Measurements from ENCODE around the gene MAPKBP1. TPM values are rescaled to one million over a fixed set of nuclear protein-coding genes. Genes with fewer than 3 reads are reported as not detected.
A peak's percentile ranks its signal among the peaks of the same experiment; 100 is the strongest.

Gene MAPKBP1
- total and polyA plus RNA-seq, 2 of the 13 experiments (the other 11 are each of a cell fraction or from before 2014, with no cell fraction given): 3.0 to 7.3 TPM

DNA sequence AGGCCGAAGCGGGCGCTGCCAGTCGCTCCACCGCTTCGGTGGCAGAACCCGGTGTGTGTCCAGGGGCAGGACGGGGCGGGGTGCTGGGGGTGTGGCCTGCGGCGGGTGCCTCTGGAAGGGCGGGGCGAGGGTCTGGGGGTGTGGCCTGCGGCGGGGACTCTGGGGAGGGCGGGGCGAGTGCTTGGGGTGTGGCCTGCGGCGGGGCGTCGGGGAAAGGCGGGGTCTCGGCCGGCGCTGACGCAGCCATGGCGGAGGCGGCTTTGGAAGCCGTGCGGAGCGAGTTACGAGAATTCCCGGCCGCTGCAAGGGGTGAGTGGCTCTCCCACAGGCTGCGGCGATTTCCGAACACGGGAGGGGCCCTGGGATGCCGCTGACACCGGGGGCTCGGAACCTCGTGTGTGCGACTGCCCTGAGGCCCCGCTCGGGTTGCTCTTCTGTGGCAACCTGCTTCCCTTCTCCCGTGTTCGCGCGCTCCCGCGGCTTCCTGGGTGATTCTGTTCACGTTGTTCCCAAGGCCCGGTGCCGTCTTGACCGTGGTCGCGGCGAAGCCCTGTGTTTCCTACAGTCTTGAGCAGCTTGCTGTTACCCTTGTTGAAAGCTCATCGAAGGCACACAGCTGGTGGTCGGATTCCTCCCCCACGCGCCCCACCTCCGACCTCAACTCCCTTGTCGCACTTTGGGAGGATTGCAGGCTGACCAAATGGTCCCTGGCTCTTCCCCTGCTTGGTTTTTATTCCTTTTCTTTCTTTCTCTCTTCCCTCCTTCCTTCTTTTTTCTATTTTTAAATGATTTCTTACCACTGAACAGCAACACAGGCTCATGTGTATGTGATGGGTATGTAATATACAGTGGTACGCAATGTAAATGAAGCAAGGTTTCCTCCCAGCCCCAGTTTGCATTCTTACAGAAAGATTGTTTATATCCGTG is 53.9 kb downstream of the MAPKBP1 start, which contains the start of gene JMJD7 (continued):
- TF ChIP-seq, protein P1, sequence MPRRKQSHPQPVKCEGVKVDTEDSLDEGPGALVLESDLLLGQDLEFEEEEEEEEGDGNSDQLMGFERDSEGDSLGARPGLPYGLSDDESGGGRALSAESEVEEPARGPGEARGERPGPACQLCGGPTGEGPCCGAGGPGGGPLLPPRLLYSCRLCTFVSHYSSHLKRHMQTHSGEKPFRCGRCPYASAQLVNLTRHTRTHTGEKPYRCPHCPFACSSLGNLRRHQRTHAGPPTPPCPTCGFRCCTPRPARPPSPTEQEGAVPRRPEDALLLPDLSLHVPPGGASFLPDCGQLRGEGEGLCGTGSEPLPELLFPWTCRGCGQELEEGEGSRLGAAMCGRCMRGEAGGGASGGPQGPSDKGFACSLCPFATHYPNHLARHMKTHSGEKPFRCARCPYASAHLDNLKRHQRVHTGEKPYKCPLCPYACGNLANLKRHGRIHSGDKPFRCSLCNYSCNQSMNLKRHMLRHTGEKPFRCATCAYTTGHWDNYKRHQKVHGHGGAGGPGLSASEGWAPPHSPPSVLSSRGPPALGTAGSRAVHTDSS (CRISPR knock-in tag; conservative IDR thresholded peaks at IDR 0.05): no peak
- TF ChIP-seq, protein P2, sequence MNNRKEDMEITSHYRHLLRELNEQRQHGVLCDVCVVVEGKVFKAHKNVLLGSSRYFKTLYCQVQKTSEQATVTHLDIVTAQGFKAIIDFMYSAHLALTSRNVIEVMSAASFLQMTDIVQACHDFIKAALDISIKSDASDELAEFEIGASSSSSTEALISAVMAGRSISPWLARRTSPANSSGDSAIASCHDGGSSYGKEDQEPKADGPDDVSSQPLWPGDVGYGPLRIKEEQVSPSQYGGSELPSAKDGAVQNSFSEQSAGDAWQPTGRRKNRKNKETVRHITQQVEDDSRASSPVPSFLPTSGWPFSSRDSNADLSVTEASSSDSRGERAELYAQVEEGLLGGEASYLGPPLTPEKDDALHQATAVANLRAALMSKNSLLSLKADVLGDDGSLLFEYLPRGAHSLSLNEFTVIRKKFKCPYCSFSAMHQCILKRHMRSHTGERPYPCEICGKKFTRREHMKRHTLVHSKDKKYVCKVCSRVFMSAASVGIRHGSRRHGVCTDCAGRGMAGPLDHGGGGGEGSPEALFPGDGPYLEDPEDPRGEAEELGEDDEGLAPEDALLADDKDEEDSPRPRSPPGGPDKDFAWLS (CRISPR knock-in tag; IDR thresholded peaks at IDR 0.05; ENCODE audit: borderline replicate concordance): no peak
- TF ChIP-seq AHR (CRISPR knock-in tag; IDR thresholded peaks at IDR 0.05) (0 out of 2 replicates have a peak, but pooled peaks have one; percentile 31), MYNN (CRISPR knock-in tag; IDR thresholded peaks at IDR 0.05; ENCODE audit: low read depth) (no peak), ZSCAN22 (CRISPR knock-in tag; IDR thresholded peaks at IDR 0.05) (no peak), ETS1 (CRISPR knock-in tag; IDR thresholded peaks at IDR 0.05) (no peak), ZNF883 (CRISPR knock-in tag; IDR thresholded peaks at IDR 0.05; ENCODE audit: not compliant biosample characterization) (no peak), THAP11 (CRISPR knock-in tag; IDR thresholded peaks at IDR 0.05) (peak; percentile 52; the same call in 1 of the 2 replicates), PPARG (CRISPR knock-in tag; conservative IDR thresholded peaks at IDR 0.05) (no peak), HOXD1 (CRISPR knock-in tag; IDR thresholded peaks at IDR 0.05) (no peak), MIER3 (CRISPR knock-in tag; IDR thresholded peaks at IDR 0.05; ENCODE audit: borderline replicate concordance) (no peak), ZNF446 (CRISPR knock-in tag; IDR thresholded peaks at IDR 0.05) (no peak), ZNF546 (CRISPR knock-in tag; conservative IDR thresholded peaks at IDR 0.05) (0 out of 2 replicates have a peak, but pooled peaks have one; percentile 45), ZNF619 (CRISPR knock-in tag; IDR thresholded peaks at IDR 0.05) (peak; percentile 21; the same call in 1 of the 2 replicates), SAP130 (CRISPR knock-in tag; IDR thresholded peaks at IDR 0.05; ENCODE audit: low read depth) (peak; percentile 79), ZNF766 (CRISPR knock-in tag; IDR thresholded peaks at IDR 0.05; ENCODE audit: borderline replicate concordance) (no peak), CC2D1A (CRISPR knock-in tag; IDR thresholded peaks at IDR 0.05) (peak; percentile 80; the same call in 1 of the 2 replicates), MAFF (IDR thresholded peaks at IDR 0.05; ENCODE audit: low read depth, low read length) (no peak), MED1 (CRISPR knock-in tag; IDR thresholded peaks at IDR 0.05) (peak; percentile 26; the same call in 1 of the 2 replicates), ZNF605 (CRISPR knock-in tag; IDR thresholded peaks at IDR 0.05) (no peak), KAT7 (CRISPR knock-in tag; IDR thresholded peaks at IDR 0.05; ENCODE audit: borderline replicate concordance) (no peak), HOXA3 (CRISPR knock-in tag; IDR thresholded peaks at IDR 0.05) (peak; percentile 60; the same call in 1 of the 2 replicates), POLR2AphosphoS5 (IDR thresholded peaks at IDR 0.05; ENCODE audit: low read depth, low read length) (peak; percentile 71), STAT5B (CRISPR knock-in tag; IDR thresholded peaks at IDR 0.05) (no peak)
- TF ChIP-seq, protein P3, sequence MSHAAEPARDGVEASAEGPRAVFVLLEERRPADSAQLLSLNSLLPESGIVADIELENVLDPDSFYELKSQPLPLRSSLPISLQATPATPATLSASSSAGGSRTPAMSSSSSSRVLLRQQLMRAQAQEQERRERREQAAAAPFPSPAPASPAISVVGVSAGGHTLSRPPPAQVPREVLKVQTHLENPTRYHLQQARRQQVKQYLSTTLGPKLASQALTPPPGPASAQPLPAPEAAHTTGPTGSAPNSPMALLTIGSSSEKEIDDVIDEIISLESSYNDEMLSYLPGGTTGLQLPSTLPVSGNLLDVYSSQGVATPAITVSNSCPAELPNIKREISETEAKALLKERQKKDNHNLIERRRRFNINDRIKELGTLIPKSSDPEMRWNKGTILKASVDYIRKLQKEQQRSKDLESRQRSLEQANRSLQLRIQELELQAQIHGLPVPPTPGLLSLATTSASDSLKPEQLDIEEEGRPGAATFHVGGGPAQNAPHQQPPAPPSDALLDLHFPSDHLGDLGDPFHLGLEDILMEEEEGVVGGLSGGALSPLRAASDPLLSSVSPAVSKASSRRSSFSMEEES (CRISPR knock-in tag; IDR thresholded peaks at IDR 0.05): no peak
